ENCODE results near the gene CSTPP1. TPM values are rescaled to one million over a fixed set of nuclear protein-coding genes. Genes with fewer than 3 reads are reported as not detected.

Gene CSTPP1
- total RNA-seq, 4 donors from 2014 or later = 47.5 to 87.6 (median 57.7) TPM

DNA sequence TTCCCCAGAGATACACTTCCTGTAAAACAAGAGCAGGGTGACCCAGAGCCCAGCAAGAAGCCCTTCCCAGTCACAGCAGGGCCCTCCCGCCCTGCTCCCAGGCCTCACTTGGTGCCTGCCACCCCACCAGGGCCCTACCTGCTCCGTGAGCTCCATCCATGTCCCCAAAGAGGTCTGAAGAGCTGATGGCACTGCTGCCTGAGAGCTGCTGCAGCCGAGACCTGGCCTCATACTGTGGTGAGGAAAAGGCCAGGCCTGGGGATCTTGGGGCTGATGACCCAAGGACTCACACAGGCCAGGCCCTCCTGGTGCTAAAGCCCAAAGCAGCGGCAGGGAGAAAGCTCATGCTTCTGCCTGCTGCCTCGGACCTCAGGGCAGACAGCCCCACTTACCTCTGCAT lies 229.8 kb downstream of the CSTPP1 start:
- DNase-seq (ENCODE audit: low spot score in 2 of 2) = no peak
- H3K4me3 ChIP-seq (ENCODE audit: low read depth, poor library complexity, severe bottlenecking) = no peak overlapping the region
- TF ChIP-seq POLR2A (IDR thresholded peaks at IDR 0.05) = no peak
- TF ChIP-seq, protein P1, sequence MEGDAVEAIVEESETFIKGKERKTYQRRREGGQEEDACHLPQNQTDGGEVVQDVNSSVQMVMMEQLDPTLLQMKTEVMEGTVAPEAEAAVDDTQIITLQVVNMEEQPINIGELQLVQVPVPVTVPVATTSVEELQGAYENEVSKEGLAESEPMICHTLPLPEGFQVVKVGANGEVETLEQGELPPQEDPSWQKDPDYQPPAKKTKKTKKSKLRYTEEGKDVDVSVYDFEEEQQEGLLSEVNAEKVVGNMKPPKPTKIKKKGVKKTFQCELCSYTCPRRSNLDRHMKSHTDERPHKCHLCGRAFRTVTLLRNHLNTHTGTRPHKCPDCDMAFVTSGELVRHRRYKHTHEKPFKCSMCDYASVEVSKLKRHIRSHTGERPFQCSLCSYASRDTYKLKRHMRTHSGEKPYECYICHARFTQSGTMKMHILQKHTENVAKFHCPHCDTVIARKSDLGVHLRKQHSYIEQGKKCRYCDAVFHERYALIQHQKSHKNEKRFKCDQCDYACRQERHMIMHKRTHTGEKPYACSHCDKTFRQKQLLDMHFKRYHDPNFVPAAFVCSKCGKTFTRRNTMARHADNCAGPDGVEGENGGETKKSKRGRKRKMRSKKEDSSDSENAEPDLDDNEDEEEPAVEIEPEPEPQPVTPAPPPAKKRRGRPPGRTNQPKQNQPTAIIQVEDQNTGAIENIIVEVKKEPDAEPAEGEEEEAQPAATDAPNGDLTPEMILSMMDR (IDR thresholded peaks at IDR 0.05) = no peak
- intact Hi-C loops (cut with DNase I; ENCODE audit: low total_unique reads) = no loop called here
- WGBS, 2 donors = 91 to 92% methylated on average over 5 of the region's 5 CpGs

DNA sequence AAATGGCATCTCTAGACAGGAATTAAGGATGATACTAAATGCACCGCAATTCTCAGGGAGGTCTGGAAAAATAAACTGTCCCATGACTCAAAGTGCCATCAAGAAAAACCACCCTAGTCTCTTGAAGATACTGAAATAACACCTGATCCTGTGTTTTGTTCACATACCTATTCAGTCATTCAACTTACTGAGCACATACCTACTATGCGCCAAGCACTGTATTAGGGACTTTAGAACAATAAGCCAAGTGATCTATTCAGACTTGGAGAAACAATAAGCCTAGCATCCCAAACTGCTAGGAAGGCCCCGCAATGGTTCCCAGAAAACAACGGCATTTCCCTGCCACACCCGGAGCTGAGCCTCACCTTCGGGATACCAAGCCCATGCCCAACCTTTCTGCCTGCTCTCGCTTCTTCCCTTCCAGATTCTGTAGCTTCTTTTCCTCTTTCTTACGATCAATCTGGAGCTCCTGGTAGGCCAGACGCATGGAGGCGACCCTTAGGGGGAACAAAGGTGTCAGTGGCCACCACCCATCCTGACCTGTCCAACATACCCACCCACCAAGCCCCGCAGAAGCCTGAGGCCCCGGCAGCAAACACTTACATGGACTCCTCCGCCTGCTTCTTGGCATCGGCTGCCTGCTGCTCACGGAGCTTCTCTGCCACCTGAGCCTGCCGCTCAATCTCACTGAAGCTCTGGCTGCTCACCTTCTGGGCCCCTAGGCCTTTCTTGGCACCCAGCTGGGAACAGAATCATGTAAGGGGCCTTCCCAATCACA lies 234.7 kb downstream of the CSTPP1 start:
- WGBS, 2 donors = 84 to 91% methylated on average over 16 of the region's 16 CpGs
- no peak overlapping the region for H3K4me3 ChIP-seq (ENCODE audit: low read depth, poor library complexity, severe bottlenecking)
- intact Hi-C loops (cut with DNase I; ENCODE audit: low total_unique reads) = no loop called here
- no peak for DNase-seq (ENCODE audit: low spot score in 2 of 2)
- no peak for TF ChIP-seq POLR2A (IDR thresholded peaks at IDR 0.05)
- TF ChIP-seq, protein P1 (IDR thresholded peaks at IDR 0.05) = no peak

DNA sequence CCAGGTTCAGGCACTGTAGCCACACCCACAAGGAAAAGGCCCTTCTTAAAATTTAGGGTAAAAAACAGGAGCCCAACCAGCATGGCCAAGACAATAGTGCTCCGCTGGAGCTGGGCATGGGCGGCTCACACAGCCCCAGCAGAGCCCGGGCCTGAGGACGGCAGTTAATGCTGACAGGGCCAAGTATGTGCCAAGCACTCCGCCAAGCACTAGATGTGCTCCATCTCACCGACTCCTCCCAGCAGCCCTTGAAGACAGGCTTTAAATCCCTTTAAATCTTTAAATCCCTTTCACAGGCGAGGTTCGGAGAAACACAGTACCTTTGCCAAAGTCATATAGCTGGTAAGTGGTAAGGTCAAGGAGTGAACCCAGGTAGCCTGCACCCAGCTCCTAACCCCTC lies 235.3 kb downstream of the CSTPP1 start:
- H3K4me3 ChIP-seq (ENCODE audit: low read depth, poor library complexity, severe bottlenecking) = no peak overlapping the region
- DNase-seq (ENCODE audit: low spot score in 2 of 2) = no peak
- 49 to 53% methylated on average over 8 of the region's 8 CpGs for WGBS, 2 donors
- TF ChIP-seq, protein P1 (IDR thresholded peaks at IDR 0.05) = no peak
- TF ChIP-seq POLR2A (IDR thresholded peaks at IDR 0.05) = no peak
- intact Hi-C loops (cut with DNase I; ENCODE audit: low total_unique reads) = no loop called here

DNA sequence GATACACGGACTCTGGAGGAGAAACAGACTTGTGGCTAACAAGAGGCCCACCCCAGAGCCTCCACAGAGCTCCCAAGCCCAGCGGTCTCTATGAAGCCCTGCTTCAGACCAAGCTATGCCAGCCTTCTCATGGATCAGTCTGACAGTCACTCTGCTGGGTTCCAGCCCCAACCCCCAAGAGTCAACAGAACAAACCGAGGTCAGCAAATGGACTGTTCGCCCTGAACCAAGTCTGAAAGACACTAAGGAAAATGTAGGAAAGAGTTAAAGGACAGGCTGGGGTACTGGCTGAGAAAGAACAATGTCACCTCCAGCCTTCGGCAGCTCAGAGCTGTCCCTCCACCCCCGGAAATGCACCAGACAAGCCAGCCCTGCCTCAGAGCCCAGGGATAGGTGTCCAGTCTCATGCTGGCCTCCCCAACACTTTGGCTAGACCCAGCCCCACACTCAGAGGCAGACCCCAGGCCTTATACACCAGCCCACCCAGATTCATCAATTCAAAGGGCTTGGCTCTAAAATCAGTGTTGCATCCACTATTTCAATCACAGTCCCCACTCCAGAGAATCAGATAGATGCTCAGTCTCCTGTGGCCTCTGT lies 236.3 kb downstream of the CSTPP1 start:
- intact Hi-C loops (cut with DNase I; ENCODE audit: low total_unique reads) = no loop called here
- DNase-seq (ENCODE audit: low spot score in 2 of 2) = no peak
- TF ChIP-seq, protein P1 (IDR thresholded peaks at IDR 0.05) = no peak
- TF ChIP-seq POLR2A (IDR thresholded peaks at IDR 0.05) = no peak
- no peak overlapping the region for H3K4me3 ChIP-seq (ENCODE audit: low read depth, poor library complexity, severe bottlenecking)
- WGBS, 2 donors = 69 to 76% methylated on average over 6 of the region's 6 CpGs

DNA sequence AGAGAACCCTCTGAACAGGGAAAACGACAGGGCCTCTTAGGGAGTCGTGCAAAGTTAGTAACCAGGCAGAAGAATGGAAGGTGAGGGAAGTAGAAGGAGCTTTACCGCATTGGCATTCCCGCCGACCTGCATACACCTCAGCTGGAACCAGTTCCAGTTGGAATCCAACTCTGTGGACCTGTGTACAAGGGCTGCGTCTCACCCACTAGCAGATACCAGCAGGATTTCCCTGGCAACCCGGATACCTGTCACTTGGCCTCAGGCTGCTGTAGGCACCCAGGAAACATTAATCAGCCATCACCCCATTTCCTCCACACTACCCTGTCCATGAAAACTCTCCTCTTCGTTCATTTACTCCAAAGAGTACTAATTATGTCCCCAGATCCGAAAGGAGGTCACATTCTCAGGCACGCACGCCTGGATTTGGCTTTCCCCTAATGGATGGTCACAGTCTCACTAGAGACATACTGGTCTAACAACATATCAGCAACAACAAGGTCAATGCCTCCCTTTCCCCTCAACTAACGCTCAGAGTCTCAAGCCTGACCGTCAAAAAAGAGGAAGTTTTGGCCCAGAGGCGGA lies 239.3 kb downstream of the CSTPP1 start:
- intact Hi-C loops (cut with DNase I; ENCODE audit: low total_unique reads) = no loop called here

More for the DNA sequence above, 239.3 kb downstream of the CSTPP1 start:
- WGBS, 2 donors = 20 to 22% methylated on average over 14 of the region's 14 CpGs
- DNase-seq (ENCODE audit: low spot score in 2 of 2) = no peak
- TF ChIP-seq, protein P1 (IDR thresholded peaks at IDR 0.05) = no peak
- TF ChIP-seq POLR2A (IDR thresholded peaks at IDR 0.05) = no peak
- peak overlapping the region; percentile 95 for H3K4me3 ChIP-seq (ENCODE audit: low read depth, poor library complexity, severe bottlenecking)

Data from lower leg skin (tissue), 4 donors.